Measurements from ENCODE around the gene IL17RB.

DNA sequence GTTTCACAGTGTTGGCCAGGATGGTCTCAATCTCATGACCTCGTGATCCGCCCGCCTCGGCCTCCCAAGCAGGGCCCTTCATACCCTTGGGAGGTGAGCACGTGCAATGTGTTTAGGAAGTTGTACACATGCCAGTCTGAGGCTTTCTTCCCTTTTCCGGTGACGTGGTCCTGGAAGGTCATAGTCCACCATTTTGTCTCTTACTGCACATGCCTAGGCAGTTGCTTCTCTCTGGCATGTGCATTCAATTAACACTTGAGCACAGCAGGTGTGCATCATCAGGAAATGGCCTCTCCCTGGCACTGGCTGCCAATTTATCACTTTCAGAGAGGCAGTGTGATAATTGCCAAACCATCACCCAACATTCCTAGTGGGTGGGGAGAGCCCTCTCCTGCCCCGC is 67.0 kb downstream of the IL17RB start:
- TF ChIP-seq, protein P1, sequence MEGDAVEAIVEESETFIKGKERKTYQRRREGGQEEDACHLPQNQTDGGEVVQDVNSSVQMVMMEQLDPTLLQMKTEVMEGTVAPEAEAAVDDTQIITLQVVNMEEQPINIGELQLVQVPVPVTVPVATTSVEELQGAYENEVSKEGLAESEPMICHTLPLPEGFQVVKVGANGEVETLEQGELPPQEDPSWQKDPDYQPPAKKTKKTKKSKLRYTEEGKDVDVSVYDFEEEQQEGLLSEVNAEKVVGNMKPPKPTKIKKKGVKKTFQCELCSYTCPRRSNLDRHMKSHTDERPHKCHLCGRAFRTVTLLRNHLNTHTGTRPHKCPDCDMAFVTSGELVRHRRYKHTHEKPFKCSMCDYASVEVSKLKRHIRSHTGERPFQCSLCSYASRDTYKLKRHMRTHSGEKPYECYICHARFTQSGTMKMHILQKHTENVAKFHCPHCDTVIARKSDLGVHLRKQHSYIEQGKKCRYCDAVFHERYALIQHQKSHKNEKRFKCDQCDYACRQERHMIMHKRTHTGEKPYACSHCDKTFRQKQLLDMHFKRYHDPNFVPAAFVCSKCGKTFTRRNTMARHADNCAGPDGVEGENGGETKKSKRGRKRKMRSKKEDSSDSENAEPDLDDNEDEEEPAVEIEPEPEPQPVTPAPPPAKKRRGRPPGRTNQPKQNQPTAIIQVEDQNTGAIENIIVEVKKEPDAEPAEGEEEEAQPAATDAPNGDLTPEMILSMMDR (IDR thresholded peaks at IDR 0.05) = no peak
- TF ChIP-seq, protein P2, sequence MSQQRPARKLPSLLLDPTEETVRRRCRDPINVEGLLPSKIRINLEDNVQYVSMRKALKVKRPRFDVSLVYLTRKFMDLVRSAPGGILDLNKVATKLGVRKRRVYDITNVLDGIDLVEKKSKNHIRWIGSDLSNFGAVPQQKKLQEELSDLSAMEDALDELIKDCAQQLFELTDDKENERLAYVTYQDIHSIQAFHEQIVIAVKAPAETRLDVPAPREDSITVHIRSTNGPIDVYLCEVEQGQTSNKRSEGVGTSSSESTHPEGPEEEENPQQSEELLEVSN (IDR thresholded peaks at IDR 0.05; ENCODE audit: borderline replicate concordance, low read depth) = no peak
- TF ChIP-seq NPAS2 (CRISPR knock-in tag; IDR thresholded peaks at IDR 0.05; ENCODE audit: borderline replicate concordance) = no peak
- TF ChIP-seq EP300 (IDR thresholded peaks at IDR 0.05) = no peak
- TF ChIP-seq POLR2A (IDR thresholded peaks at IDR 0.05; ENCODE audit: low read length) = no peak
- no peak for TF ChIP-seq CEBPB (IDR thresholded peaks at IDR 0.05)
- no peak for TF ChIP-seq TFCP2L1 (CRISPR knock-in tag; IDR thresholded peaks at IDR 0.05)
- no peak for TF ChIP-seq MYC (IDR thresholded peaks at IDR 0.05; ENCODE audit: borderline replicate concordance, low read length)
